GM12891 (cell line): Measurements from ENCODE around the gene SMARCA5.
"Not testable (repeated sequence)": the region's sequence is repeated elsewhere in the genome, so short reads cannot be mapped to it uniquely, and the experiment has no call there.

Source experiments
- DNase-seq: peaks from one replicate; pipeline ENCODE4 v3.0.0; 2011; ENCODE audit warnings: low spot score; ENCODE audit not compliant: insufficient read length
- FAIRE-seq: peaks from 2 replicates; lab custom pipeline; 2011; peaks lifted over from hg19 to GRCh38; lab: Jason Lieb, UNC
- PAX5 ChIP-seq: IDR thresholded peaks from 2 replicates; pipeline ENCODE4 v1.6.1; 2011; ENCODE audit warnings: low read length, moderate library complexity, mild to moderate bottlenecking; ENCODE audit not compliant: insufficient read depth, severe bottlenecking
- POLR2A ChIP-seq: IDR thresholded peaks from 2 replicates; pipeline ENCODE4 v1.6.1; 2011; ENCODE audit warnings: low read depth, low read length, control low read depth
- POLR2AphosphoS5 ChIP-seq: IDR thresholded peaks from 2 replicates; pipeline ENCODE4 v1.6.1; 2011; ENCODE audit warnings: low read depth, low read length, control low read depth
- POU2F2 ChIP-seq: IDR thresholded peaks from 2 replicates; pipeline ENCODE4 v1.6.1; 2011; ENCODE audit warnings: low read depth, mild to moderate bottlenecking, control low read depth, low read length, moderate library complexity
- SPI1 ChIP-seq: IDR thresholded peaks from 2 replicates; pipeline ENCODE4 v1.6.1; 2011; ENCODE audit warnings: low read depth, low read length, control low read depth
- TAF1 ChIP-seq: IDR thresholded peaks from 2 replicates; pipeline ENCODE4 v1.6.1; 2011; ENCODE audit warnings: low read depth, low read length, control low read depth

Gene SMARCA5

DNA sequence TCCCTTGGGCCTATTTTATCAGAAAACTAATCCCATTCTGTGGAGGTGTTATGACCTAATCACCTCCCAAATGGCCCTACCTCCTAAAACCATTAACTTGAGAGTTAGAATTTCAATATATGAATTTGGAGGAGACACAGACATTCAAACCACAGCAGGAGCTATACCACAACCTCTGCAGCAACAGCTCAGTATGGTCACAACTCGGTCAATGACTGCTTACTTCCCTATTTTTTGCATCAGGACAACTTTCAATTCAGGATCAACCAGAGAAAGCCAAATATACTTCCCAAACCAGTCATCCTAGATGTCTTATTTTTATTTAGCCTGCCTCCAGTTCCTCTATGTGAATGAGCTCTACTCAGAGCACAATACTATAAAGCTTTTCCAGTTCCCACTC lies 11.3 kb upstream of the SMARCA5 start:
- TF ChIP-seq POLR2AphosphoS5, result no peak
- TF ChIP-seq SPI1, result no peak
- no peak for TF ChIP-seq TAF1
- TF ChIP-seq POLR2A, result no peak
- TF ChIP-seq PAX5, result no peak
- TF ChIP-seq POU2F2, result no peak
- no peak for DNase-seq
- no peak for FAIRE-seq

DNA sequence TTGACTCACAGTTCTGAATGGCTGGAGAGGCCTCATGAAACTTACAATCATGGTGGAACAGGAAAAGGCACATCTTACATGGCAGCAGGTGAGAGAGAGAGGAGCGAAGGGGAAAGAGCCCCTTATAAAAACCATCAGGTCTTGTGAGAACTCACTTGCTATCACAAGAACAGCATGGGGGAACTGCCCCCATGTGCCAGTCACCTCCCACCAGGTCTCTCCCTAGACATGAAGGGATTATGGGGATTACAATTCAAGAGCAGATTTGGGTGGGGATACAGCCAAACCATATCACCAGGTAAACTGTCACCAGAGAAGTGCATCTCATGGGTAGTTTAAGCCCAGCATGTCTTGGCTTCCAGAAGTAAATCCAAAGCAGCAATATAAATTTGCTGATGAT lies 7.5 kb upstream of the SMARCA5 start:
- DNase-seq, result no peak
- no peak for FAIRE-seq
- TF ChIP-seq POLR2A (no peak), TAF1 (no peak), SPI1 (no peak), PAX5 (no peak), POLR2AphosphoS5 (no peak), POU2F2 (no peak)

DNA sequence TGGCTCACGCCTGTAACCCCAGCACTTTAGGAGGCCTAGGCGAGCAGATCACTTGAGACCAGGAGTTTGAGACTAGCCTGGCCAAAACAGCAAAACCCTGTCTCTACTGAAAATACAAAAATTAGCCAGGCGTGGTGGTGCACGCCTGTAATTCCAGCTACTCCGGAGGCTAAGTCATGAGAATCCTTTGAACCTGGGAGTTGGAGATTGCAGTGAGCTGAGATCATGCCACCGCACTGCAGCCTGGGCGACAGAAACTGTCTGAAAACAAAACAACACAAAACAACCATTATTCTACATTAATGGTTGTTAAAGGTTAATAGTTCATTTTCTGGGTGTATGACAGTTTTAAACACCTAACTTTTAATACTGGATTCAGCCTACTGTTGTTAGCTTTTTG lies 1.6 kb upstream of the SMARCA5 start:
- DNase-seq (no peak), FAIRE-seq (no peak)
- TF ChIP-seq SPI1, result no peak
- no peak for TF ChIP-seq POLR2AphosphoS5
- no peak for TF ChIP-seq TAF1
- TF ChIP-seq POU2F2, result no peak
- TF ChIP-seq PAX5, result no peak
- no peak for TF ChIP-seq POLR2A

DNA sequence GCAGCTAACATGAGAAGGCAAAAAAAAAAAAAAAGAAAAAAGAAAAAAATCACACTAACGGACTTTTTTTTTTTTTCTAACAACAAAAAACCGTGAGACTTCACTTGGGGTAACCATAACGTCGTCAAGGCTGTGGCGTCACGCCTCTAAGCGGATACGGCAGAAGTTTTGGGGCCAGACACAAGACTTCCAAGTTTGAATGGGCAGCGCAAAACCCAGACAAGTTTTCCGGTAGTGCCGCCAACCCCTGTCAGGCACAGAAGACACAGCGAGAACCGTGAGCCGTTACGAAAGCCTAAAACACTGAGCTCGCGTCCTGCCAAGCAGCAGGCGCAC lies 556 bp upstream of the SMARCA5 start:
- DNase-seq (no peak), FAIRE-seq (no peak)
- TF ChIP-seq POLR2A (no peak), POLR2AphosphoS5 (no peak), SPI1 (no peak), POU2F2 (no peak), TAF1 (no peak), PAX5 (no peak)

DNA sequence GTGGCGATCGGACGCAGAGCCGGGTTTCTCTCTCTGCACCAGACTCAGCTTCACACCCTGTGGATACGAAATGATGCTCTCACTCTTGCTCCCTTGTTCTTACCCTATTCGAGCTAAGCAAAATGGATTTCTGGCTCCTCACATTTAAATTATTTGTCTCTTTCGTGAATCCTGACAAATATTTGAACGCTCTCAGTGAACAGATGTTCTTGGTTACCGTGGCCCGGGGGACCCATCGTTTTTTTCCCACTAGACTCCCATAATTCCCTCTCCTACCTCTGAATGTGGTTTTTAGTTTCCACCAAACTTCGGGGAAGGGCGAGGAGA lies 630 bp downstream of the SMARCA5 start:
- FAIRE-seq (no peak), DNase-seq (no peak)
- TF ChIP-seq TAF1 (no peak), POU2F2 (no peak), PAX5 (no peak), POLR2A (no peak), POLR2AphosphoS5 (no peak), SPI1 (no peak)

DNA sequence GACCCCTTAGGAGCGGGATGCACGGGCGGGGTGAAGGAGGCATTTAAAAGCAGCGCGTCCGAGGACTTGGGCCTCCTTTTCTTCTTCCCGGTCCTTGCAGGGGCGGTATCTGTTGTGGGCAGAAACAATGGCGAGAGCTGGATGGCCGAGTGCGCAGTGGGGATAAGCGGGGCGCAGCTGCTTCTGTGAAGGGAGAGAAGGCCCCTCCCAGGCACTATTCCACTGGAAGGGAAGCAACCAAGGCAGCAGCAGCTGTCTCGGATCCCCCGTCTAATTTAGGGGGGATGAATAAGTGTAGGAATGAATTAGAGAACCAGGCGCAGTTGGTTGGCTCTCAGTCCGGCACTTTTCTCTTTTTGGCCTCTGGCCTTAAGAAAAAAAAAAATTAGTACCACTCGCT lies 995 bp downstream of the SMARCA5 start:
- TF ChIP-seq SPI1, result no peak
- no peak for TF ChIP-seq POLR2A
- TF ChIP-seq POU2F2, result no peak
- TF ChIP-seq PAX5, result no peak
- peak; percentile 64 for FAIRE-seq
- DNase-seq, result peak; percentile 5

DNA sequence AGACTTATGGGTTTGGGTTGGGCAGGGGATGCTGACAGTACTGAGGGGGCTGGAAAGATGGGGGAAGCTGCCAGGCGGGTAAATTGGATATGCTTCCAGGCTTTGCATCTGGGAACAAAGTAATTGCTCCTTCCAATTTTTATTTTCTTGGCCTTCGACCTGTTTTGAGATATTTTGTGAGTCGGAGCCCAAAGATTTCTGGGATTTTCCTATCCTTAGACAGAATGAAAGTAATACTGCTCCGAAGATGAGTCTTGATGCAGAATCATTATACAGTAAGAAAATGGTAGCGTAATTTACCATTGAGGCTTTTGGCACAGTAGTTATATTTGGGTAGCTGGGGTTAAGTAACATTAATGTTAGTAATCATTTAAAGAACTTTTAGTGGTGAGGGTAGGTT lies 1.4 kb downstream of the SMARCA5 start:
- TF ChIP-seq SPI1 (no peak), POU2F2 (no peak), POLR2A (no peak), PAX5 (no peak), TAF1 (no peak)
- DNase-seq (no peak), FAIRE-seq (no peak)

DNA sequence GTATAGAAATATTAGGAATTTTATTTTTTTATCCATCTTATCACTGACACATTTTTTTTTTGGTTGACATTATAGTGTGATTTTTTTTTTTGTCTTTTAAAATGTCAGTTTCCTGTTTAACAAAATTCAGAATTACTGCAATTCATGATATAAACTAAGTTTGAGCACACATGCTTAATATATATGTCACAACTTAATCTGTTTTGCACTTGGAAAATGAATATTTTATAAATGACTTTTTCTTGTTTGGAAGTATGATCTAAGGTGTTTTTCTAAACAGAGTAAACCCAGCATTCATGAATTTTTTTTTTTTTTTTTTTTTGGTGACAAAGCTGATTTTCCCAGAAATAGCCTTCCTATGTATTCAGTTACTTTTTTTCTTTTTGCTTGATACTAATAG lies 2.4 kb downstream of the SMARCA5 start:
- DNase-seq, result no peak
- FAIRE-seq, result no peak
- TF ChIP-seq SPI1 (no peak), POLR2A (no peak), POU2F2 (no peak)

DNA sequence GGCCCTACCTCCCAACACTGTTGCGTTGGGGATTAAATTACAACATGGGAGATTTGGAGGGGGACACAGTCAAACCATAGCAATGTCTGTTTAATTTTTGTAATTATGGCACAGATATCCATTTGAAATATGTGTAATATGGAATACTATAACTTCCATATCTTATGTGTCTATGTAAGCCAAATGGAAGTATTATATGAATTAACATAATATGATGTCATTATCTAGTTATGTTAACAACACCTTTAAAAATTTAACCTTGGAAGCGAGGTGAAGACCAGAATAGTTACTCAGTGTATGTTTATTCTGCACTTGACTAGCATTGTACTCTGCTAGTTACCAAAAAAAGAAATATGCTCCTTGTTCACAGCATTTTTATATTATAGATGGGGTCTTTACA lies 4.3 kb downstream of the SMARCA5 start:
- DNase-seq (no peak), FAIRE-seq (no peak)
- no peak for TF ChIP-seq TAF1
- no peak for TF ChIP-seq POLR2A
- no peak for TF ChIP-seq SPI1
- TF ChIP-seq PAX5, result no peak
- TF ChIP-seq POLR2AphosphoS5, result no peak
- no peak for TF ChIP-seq POU2F2

DNA sequence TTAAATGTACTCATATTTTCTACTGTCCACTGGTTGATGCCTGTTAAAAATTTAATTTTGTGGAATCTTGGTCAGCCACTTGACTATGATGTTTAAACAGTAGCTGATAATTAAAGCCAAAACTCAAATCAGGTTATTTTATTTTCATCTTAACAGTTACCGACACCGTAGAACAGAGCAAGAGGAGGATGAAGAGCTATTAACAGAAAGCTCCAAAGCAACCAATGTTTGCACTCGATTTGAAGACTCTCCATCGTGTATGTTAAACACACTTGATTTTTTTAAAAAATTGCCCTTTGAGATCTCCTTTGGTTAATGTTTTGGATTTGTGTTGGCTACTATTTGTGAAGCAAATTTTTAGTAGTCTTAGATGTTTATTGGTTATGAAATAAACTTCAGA lies 10.7 kb downstream of the SMARCA5 start:
- TF ChIP-seq POU2F2, result no peak
- no peak for TF ChIP-seq POLR2AphosphoS5
- TF ChIP-seq TAF1, result no peak
- TF ChIP-seq PAX5, result no peak
- TF ChIP-seq POLR2A, result no peak
- no peak for TF ChIP-seq SPI1
- FAIRE-seq, result no peak
- no peak for DNase-seq

DNA sequence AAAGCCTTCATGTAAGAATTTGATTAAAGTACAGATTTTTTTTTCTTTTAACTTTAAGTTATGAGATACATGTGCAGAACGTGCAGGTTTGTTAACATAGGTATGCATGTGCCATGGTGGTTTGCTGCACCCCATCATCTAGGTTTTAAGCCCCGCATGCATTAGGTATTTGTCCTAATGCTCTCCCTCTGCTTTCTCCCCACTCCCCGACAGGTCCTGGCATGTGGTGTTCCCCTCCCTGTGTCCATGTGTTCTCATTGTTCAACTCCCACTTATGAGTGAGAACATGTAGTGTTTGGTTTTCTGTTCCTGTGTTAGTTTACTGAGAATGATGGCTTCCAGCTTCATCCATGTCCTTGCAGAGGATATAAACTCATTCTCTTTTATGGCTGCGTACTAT lies 14.5 kb downstream of the SMARCA5 start:
- not testable (repeated sequence) for DNase-seq, FAIRE-seq

DNA sequence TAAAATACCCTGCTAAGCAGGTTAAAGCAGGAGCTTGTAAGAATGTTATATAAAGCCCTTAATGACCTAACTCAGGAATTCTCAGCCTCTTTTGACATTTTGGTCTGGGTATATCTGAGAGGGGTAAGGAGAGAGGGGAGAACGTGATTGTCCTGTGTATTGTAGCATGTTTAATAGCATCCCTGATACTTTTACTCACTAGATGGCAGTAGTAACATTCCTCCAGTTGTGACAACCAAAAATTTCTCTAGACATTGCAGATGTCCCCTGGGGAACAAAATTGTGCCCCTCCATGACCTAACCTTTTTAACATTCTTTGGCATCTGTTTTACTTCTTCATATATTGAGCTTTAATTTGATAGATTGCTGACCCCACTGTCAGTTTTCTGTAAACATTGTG lies 17.9 kb downstream of the SMARCA5 start:
- TF ChIP-seq PAX5 (no peak), SPI1 (no peak), TAF1 (no peak), POU2F2 (no peak), POLR2AphosphoS5 (no peak), POLR2A (no peak)
- FAIRE-seq (peak; percentile 16), DNase-seq (no peak)
